HG03045 (cell line): Measurements from ENCODE around the gene TNFAIP3.
A peak's percentile ranks its signal among the peaks of the same experiment; 100 is the strongest.

ENCODE experiments used
- ATAC-seq: cut with Tn5 transposase; IDR thresholded peaks from one replicate; pipeline ENCODE4 v1.9.1; 2021; ENCODE audit warnings: mild to moderate bottlenecking, moderate library complexity; ENCODE audit not compliant: unreplicated experiment

TNFAIP3 gene

DNA sequence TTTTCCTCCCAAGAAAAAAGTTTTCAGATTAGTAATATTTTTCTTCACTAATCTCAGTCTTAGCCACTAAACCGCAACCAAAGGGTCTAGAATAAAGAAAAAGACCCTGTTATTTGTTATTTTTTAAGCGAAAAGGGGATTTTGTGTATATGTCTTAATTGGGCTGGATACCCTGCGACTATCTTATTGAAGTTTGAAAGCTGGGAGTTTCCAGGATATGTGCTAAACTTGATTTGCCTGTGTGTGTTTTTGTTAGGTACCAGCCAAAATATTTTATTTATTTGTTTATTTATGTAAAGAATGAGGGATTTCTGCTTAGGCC lies 52.4 kb downstream of the TNFAIP3 start:
- no peak for ATAC-seq

DNA sequence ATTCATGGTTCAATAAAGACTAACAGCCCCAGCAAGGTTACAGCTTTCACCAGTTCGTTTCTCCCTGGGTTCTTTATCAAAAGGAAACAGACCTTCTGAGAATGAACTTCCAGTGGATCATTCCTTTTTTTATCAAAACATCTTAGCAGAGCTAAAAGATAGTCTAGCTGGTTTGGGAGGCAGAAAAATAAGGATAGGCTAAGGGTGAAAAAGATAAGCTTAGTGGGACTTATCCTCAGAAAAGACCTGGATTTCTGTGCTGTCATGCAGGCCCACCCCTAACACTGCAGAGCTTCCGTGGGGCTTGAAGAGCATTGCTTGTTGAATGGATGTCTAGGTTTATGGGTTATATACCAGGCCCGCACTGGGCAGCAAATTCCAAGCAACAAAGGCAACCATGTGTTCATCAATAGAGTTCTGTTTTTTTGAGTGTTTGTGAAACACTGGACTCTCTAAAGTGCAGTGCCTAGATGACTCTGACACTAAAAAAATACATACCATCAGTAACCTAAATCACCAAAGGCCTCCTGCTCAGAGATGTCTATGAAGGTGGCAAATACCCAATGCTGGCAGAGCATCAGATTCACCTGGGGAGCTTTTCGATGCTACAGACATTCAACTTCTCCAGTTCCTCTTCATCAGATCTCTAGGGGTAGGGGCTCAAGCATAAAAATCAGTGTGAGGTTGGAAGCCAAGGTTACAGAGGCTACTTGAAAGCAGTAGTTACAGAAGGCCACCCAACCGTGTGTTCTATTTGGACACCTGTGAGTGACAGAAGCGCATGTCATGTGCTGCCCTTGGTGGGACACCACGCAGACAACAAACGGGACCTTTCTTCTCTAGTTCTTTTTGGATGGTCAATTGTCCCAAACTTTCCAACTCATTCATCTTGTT lies 53.0 kb downstream of the TNFAIP3 start:
- no peak for ATAC-seq

DNA sequence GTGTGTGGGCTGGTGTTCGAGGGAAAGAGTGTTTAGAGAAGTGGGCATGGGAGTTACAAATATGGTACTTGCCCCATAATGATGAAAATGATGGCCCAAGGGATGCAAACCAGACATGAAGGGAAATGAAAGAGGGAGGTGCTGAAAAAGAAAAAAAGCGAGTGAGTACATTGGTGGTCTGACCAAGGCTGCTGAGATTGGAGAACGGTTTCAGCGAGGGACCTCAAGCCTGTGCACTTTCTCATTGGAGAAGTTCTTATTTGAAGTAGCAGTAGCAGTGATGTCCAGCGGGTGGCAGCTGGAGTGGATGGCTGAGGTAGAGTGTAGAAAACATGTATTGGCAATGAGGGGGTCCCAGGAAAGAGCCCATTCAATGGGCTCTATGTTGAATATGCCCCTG lies 54.8 kb downstream of the TNFAIP3 start:
- ATAC-seq = no peak

DNA sequence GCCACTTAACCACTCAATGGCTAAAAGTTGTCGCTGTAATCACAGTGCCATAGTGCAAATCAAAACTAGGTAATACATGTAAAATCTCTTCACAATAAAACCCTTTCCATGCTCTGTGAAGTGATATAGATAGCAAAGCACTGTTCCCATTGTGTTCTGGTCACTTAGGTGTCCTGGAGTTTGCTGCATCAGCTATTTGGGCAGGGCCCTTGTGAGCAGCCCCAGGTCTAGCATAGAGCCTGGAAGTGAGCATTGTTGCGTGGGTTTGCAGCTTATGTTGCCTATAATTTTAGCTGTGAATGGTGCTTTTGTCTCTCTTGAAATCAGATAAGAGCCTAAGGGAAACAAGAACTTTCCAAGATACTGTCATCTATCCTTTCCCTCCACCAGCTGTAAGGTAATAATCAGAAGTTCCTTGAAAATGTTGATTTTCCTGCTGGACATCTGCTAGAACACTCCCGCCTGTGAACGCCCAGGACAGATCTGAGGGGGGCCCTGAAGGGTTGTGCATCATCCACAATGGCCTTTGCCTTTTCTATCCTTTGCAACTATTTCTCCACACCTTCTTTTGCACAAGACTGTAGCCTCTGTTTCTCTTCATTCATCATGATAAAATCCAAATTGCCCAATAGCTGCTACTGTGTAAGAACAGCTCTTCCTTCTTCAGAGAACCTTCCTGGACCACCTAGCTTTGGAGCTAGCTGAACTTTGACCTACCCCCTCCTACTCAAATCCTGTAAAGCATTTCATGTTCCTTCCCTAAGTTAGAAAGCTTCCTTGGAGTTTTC lies 57.0 kb downstream of the TNFAIP3 start:
- no peak for ATAC-seq

DNA sequence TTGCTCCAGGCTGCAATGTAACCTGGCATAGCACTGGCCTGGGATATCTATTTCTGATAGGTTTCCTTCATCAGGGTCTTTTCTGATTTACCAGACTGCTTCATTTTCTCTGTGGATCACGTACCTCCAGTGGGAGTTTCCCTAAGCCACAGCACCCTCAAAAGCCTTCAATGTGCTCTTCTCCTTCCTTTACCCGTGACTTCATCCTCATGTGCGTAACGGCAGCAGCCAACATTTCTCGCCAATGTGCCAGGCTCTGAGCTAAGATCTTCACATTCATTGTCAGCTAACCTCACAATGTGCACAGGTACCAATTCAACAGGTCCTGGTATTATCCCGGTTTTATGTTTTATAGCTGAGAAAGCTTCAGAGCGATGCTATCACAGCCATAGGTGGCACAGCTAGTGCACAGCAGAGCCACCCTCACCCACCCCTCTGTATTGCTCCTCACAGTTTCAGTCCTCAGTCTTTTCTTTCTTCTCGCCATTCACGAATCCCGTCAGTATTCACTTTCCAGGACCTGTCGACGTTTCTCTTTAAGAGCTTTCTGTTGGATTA lies 58.2 kb downstream of the TNFAIP3 start:
- no peak for ATAC-seq

DNA sequence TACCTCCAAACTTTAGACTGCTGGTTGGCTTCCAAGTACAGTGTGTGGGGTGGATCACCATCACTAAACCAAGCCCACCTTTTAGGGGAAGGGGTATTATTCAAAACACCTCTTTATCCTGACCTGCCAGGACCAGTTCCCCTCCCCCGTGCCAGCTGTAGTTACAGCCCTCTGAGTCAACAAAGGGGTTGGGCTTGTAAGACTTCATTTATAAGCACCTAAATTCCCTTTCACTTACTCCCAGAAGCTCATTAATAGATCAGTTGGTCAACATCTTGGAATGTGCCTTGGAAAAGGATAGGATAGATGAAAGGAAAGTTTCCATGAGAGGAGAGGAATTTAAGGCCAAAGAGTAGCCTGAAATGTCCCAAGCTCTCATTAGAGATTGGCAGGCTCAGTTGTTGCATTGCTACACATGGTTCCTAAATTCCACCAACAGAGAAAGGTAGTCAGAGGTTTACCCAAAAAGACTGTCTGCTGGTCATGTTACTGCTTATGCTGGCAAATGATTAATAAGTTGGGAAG lies 59.2 kb downstream of the TNFAIP3 start:
- no peak for ATAC-seq

DNA sequence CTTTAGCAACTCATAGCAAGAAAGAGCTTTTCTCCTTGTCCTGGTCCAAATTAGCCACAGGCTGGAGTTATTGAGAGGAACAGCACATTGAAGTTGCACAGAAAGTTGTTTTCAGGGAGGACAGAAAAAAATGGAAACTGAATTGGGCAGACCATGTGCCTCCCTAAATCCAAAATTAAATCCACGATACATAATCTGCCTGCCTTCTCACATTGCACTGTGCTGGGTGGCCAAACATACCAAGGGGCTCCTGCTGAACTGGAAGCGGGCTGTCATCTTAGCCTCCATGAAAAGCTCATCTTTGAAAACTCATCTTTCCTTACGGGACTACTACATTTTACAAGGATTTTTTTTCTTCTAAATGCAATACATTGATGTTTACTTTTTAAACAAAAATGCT lies 59.9 kb downstream of the TNFAIP3 start:
- ATAC-seq = no peak

DNA sequence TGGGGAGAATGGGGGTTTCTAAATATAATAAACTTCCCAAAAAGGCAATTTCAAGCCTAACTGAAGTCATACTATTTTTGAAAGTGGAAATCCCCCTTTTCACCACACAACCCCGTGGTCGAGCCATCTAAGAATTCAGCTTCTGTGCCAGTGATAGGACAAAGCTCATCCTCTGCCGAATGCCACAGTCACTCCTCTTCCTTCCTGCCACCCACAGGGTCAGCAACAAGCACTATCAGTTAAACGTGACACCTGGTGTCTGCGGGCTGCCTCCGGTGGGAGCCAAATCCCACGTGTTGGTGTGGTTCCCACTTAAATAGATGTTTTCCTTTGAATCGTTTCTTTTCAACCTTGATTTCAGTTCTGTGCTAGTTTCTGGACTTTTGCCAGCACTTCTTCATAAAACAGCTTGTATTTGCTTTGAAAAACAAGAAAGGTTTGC lies 60.7 kb downstream of the TNFAIP3 start:
- peak; percentile 85 for ATAC-seq

DNA sequence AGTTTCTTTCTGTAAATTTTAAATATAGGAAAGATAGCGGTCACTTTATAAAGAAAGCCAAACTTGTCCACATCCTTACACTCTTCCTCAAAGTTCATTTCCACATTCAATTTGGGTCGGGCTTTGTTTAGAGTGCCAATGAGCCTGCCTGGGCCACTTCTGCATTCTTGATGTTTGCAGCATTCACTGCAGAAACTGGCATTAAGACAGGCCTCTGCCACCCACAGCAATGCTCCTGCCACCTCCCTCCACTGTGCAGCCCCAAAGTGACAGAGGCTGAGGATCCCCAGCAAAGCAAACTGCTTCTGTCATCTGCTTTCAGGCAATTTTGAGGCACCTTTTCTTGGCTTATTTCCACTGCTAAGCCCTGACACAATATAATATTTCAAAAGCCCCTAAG lies 61.2 kb downstream of the TNFAIP3 start:
- ATAC-seq = no peak

DNA sequence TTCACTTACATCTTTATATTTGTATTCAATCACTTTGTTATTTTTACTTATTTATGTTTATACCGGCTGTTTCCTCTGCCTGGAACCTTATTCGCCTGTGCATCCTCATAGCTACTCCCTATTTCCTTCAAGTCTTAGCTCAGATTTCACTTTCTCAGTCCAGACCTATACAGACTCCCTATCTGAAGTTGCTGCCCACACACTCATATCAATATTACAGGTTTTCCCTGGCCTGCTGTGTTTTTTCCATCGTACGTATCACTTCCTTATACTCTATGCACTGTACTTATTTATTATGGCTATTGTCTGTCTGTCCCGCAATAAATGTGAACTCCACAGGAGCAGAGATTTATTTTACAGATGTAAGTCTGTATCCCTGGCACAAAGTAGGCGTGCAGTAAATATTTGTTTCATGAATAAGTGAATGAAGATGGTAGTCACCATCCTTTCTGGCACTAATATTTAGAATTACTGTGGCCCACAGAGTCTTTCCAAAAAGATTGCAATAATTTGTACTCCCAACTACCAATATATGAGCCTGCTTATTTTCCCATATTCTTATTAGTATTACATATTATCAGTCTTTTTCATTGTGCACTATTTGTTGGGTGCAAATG lies 64.9 kb downstream of the TNFAIP3 start:
- no peak for ATAC-seq
